H1 (cell line): ENCODE results near the gene ULK1. TPM values are rescaled to one million over a fixed set of nuclear protein-coding genes. Genes with fewer than 3 reads are reported as not detected.

Experiments
- CTCF ChIA-PET: fragments of 300-600 bp; sonication (Branson Sonifier 250); formaldehyde crosslinking; loops from one replicate; lab custom pipeline; 2021; ENCODE audit not compliant: partially characterized antibody; lab: Charles Lee
- POLR2A ChIA-PET: fragments of 300-600 bp; sonication (Branson Sonifier 250); formaldehyde crosslinking; loops from one replicate; lab custom pipeline; 2021; ENCODE audit warnings: inconsistent platforms; ENCODE audit not compliant: partially characterized antibody; lab: Charles Lee
- DNase-seq, 2 experiments: peaks; one replicate each; pipeline versions ENCODE4 v3.0.0 to v3.0.0-alpha.2; 2010 to 2022; ENCODE audit warnings: low spot score in 2 of 2, low read depth in 1 of 2, mixed read lengths in 1 of 2
- FAIRE-seq: peaks from 2 replicates; lab custom pipeline; 2011; peaks lifted over from hg19 to GRCh38; lab: Jason Lieb, UNC
- H2AFZ ChIP-seq: 2 replicates; pipeline ENCODE4 v1.8.1; 2012; ENCODE audit warnings: low read length, inconsistent platforms
- H2AK5ac ChIP-seq: 2 replicates; pipeline ENCODE4 v1.6.1; 2013; ENCODE audit warnings: low read depth, low read length
- H2BK120ac ChIP-seq: replicated peaks from 2 replicates; pipeline ENCODE3; 2013; ENCODE audit warnings: low read depth, low read length, inconsistent platforms
- H2BK12ac ChIP-seq: 2 replicates; pipeline ENCODE4 v1.6.1; 2013; ENCODE audit warnings: low read depth, low read length
- H2BK15ac ChIP-seq: 2 replicates; pipeline ENCODE4 v1.6.1; 2013; ENCODE audit warnings: low read length
- H2BK20ac ChIP-seq: 2 replicates; pipeline ENCODE4 v1.6.1; 2013; ENCODE audit warnings: low read length
- H2BK5ac ChIP-seq: 2 replicates; pipeline ENCODE4 v1.6.1; 2013; ENCODE audit warnings: low read depth, low read length
- H3K14ac ChIP-seq: 2 replicates; pipeline ENCODE4 v1.6.1; 2013; ENCODE audit warnings: inconsistent platforms; ENCODE audit not compliant: insufficient read length
- H3K18ac ChIP-seq: 2 replicates; pipeline ENCODE4 v1.6.1; 2013; ENCODE audit warnings: low read length; ENCODE audit errors: extremely low read depth
- H3K23ac ChIP-seq: 2 replicates; pipeline ENCODE4 v1.6.1; 2013; ENCODE audit warnings: inconsistent platforms; ENCODE audit not compliant: insufficient read length
- H3K23me2 ChIP-seq: 2 replicates; pipeline ENCODE4 v1.6.1; 2013; ENCODE audit warnings: low read depth, low read length
- H3K27ac ChIP-seq: 2 replicates; pipeline ENCODE4 v1.6.1; 2011; ENCODE audit warnings: low read depth, low read length, inconsistent platforms
- H3K27me3 ChIP-seq, 4 experiments: replicated peaks in 1 of 4; 1 replicate in 1 of 4; 2 replicates in 3 of 4; pipeline versions ENCODE4 v1.6.1 to v1.8.1; 2011 to 2013; ENCODE audit warnings: low read length in 3 of 4, mild to moderate bottlenecking in 3 of 4, inconsistent platforms in 2 of 4, mixed read lengths in 2 of 4, moderate library complexity in 1 of 4; ENCODE audit not compliant: control insufficient read depth in 3 of 4, insufficient read depth in 3 of 4; ENCODE audit errors: extremely low read depth in 1 of 4
- H3K36me3 ChIP-seq, 4 experiments: 2 replicates each; pipeline versions ENCODE4 v1.6.1 to v1.8.1; 2011 to 2013; ENCODE audit warnings: mild to moderate bottlenecking in 4 of 4, low read length in 3 of 4, moderate library complexity in 2 of 4, control low read depth in 1 of 4, inconsistent platforms in 1 of 4; ENCODE audit not compliant: insufficient read depth in 4 of 4, control insufficient read depth in 2 of 4
- H3K4ac ChIP-seq: replicated peaks from 2 replicates; pipeline ENCODE3; 2013; ENCODE audit warnings: low read length, low read depth, mixed read lengths, inconsistent platforms; ENCODE audit not compliant: insufficient read length
- H3K4me1 ChIP-seq, 4 experiments: replicated peaks in 1 of 4; 1 replicate in 1 of 4; 2 replicates in 3 of 4; pipeline versions ENCODE4 v1.6.1 to v1.8.1; 2011 to 2013; ENCODE audit warnings: low read length in 3 of 4, inconsistent platforms in 2 of 4, mixed read lengths in 1 of 4; ENCODE audit not compliant: insufficient read depth in 4 of 4, control insufficient read depth in 3 of 4
- H3K4me2 ChIP-seq, 2 experiments: 2 replicates each; pipeline versions ENCODE4 v1.6.1 to v1.8.1; 2011 to 2013; ENCODE audit warnings: low read depth in 2 of 2, low read length in 2 of 2, control low read depth in 1 of 2, inconsistent platforms in 1 of 2, mild to moderate bottlenecking in 1 of 2; ENCODE audit not compliant: insufficient read depth in 1 of 2
- H3K4me3 ChIP-seq, 4 experiments: fragments of 200-600, 300-600 bp in 1 of 4; sonication (generic), shearing (Covaris generic), sonication (Bioruptor Twin) in 1 of 4; 2 replicates each; pipeline versions ENCODE4 v1.5.1 to v1.8.1; 2011 to 2016; ENCODE audit warnings: low read length in 4 of 4, low read depth in 3 of 4, control low read depth in 2 of 4, inconsistent platforms in 2 of 4, mild to moderate bottlenecking in 2 of 4, mixed read lengths in 1 of 4, moderate library complexity in 1 of 4; ENCODE audit not compliant: insufficient read depth in 2 of 4; ENCODE audit errors: extremely low read depth in 1 of 4
- H3K56ac ChIP-seq: replicated peaks from 2 replicates; pipeline ENCODE3; 2013; ENCODE audit warnings: low read depth, mild to moderate bottlenecking, mixed read lengths, low read length, inconsistent platforms; ENCODE audit not compliant: insufficient read length
- H3K79me1 ChIP-seq: 2 replicates; pipeline ENCODE4 v1.6.1; 2013; ENCODE audit warnings: low read depth, low read length, control low read depth
- H3K79me2 ChIP-seq, 2 experiments: 2 replicates each; pipeline versions ENCODE4 v1.6.1 to v1.8.1; 2012 to 2013; ENCODE audit warnings: low read length in 2 of 2, mild to moderate bottlenecking in 2 of 2, inconsistent platforms in 1 of 2; ENCODE audit not compliant: insufficient read depth in 2 of 2, control insufficient read depth in 1 of 2
- H3K9ac ChIP-seq, 4 experiments: replicated peaks in 1 of 4; 1 replicate in 1 of 4; 2 replicates in 3 of 4; pipeline versions ENCODE4 v1.6.1 to v1.8.1; 2011 to 2013; ENCODE audit warnings: low read depth in 3 of 4, low read length in 3 of 4, control low read depth in 2 of 4, mild to moderate bottlenecking in 2 of 4, moderate library complexity in 2 of 4, inconsistent platforms in 1 of 4; ENCODE audit errors: extremely low read depth in 1 of 4
- H3K9me3 ChIP-seq, 2 experiments: 2 replicates each; pipeline versions ENCODE4 v1.6.1 to v1.8.1; 2012 to 2013; ENCODE audit warnings: mild to moderate bottlenecking in 2 of 2, moderate library complexity in 2 of 2, control low read depth in 1 of 2, inconsistent platforms in 1 of 2, low read depth in 1 of 2, low read length in 1 of 2, mixed read lengths in 1 of 2; ENCODE audit not compliant: insufficient read depth in 2 of 2
- H4K20me1 ChIP-seq, 2 experiments: replicated peaks in 1 of 2; 2 replicates each; pipeline versions ENCODE3 to v1.8.1; 2011 to 2013; ENCODE audit warnings: inconsistent platforms in 2 of 2, low read length in 2 of 2, mild to moderate bottlenecking in 1 of 2; ENCODE audit not compliant: insufficient read depth in 2 of 2, control insufficient read depth in 1 of 2
- H4K5ac ChIP-seq: 2 replicates; pipeline ENCODE4 v1.6.1; 2013; ENCODE audit warnings: low read length, low read depth, mixed read lengths, inconsistent platforms; ENCODE audit not compliant: insufficient read length
- H4K8ac ChIP-seq: 2 replicates; pipeline ENCODE4 v1.8.0; 2013; ENCODE audit warnings: mild to moderate bottlenecking, moderate library complexity, low read length, inconsistent platforms; ENCODE audit not compliant: insufficient read depth; ENCODE audit errors: extremely low read depth
- H4K91ac ChIP-seq: replicated peaks from 2 replicates; pipeline ENCODE3; 2013; ENCODE audit warnings: low read length, mixed read lengths, inconsistent platforms; ENCODE audit not compliant: insufficient read length
- POLR2A ChIP-seq, 2 experiments: IDR thresholded peaks; 1 replicate in 1 of 2; 2 replicates in 1 of 2; pipeline ENCODE4 v1.6.1; 2011; ENCODE audit warnings: low read depth in 2 of 2, low read length in 2 of 2, mild to moderate bottlenecking in 2 of 2; ENCODE audit errors: control extremely low read depth in 1 of 2
- SUZ12 ChIP-seq: fragments of 200-600 bp; sonication (generic); IDR thresholded peaks from 2 replicates; pipeline ENCODE4 v1.6.1; 2012; ENCODE audit warnings: mild to moderate bottlenecking, inconsistent platforms, low read length, moderate library complexity, mixed read lengths
- WGBS, 2 experiments: shearing (Covaris generic) in 1 of 2; methylation state at CpG; one replicate each; pipeline versions ENCODE4 v1.1.6 to v1.1.7; 2013 to 2015; ENCODE audit warnings: low lambda C conversion rate in 2 of 2, mixed read lengths in 2 of 2, inconsistent platforms in 1 of 2, low coverage in 1 of 2, missing lambda C conversion rate in 1 of 2; ENCODE audit not compliant: insufficient replicate concordance in 2 of 2, insufficient coverage in 1 of 2, insufficient read length in 1 of 2; ENCODE audit errors: extremely low coverage in 1 of 2, missing lambda C conversion rate in 1 of 2; 5-methylcytosine and 5-hydroxymethylcytosine counted together
- polyA plus RNA-seq, 7 experiments: library from polyadenylated mRNA; depleted of rRNA in 3 of 7; stranded (reverse) in 5 of 7; unstranded in 2 of 7; fragments of >200 nt in 5 of 7; fragments of 200-250 nt in 2 of 7; gene quantifications; 1 replicate in 5 of 7; 2 replicates in 1 of 7; 4 replicates in 1 of 7; pipeline versions ENCODE4 v1.2.1 to v1.2.3, GENCODE V29; 2011 to 2013; ENCODE audit warnings: missing spikeins in 2 of 7, mixed read lengths in 2 of 7
- total RNA-seq: library from RNA; stranded (reverse); fragmentation: NEBNext Ultra II Directional; extraction: Animal tissue kit (Norgen Biotek cat#: 25700); gene quantifications from 2 replicates; pipeline ENCODE4 v1.2.1, GENCODE V29; 2021
- TF ChIP-seq, protein P1 (sequence below), 3 experiments: IDR thresholded peaks; 1 replicate in 2 of 3; 2 replicates in 1 of 3; pipeline versions ENCODE4 v1.5.1 to v1.6.1; 2011; ENCODE audit warnings: low read length in 3 of 3, mild to moderate bottlenecking in 3 of 3, inconsistent platforms in 2 of 3, low read depth in 1 of 3, moderate library complexity in 1 of 3; ENCODE audit not compliant: insufficient read depth in 1 of 3; ENCODE audit errors: control extremely low read depth in 1 of 3

Gene ULK1
- total and polyA plus RNA-seq, 2 of the 8 experiments (the other 6 are each of a cell fraction or from before 2014, with no cell fraction given) = 13.0 to 44.1 TPM

DNA sequence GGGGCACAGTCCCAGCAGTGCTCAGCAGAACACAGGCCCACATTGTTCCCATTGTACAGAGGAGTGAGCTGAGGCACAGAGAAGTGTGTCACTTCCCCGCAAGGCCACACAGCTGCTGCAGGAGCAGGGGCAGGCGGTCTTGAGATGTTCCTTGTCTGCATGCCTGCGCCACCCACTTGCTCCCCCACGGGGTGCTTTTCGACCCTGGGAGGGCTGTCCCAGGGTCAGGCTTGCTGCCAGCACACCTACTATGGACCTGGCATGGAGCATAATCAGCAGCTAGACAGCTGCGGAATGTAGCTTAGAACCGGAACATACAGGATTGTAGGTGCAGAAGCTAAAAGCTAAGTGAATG lies 47.5 kb downstream of the ULK1 start:
- Histone ChIP-seq H3K27me3 (no peaks in the 10 kb centered on the region), H3K4me2 (no peak overlapping the region), H3K27ac (no peak overlapping the region), H3K9me3 (no peaks in the 10 kb centered on the region), H2AFZ (no peak overlapping the region), H3K23me2 (no peaks in the 10 kb centered on the region), H2BK5ac (0 out of 2 replicates have a peak overlapping the region, but pooled peaks have one; percentile 24), H4K5ac (no peak overlapping the region), H2BK20ac (no peak overlapping the region), H3K56ac (no peak overlapping the region), H3K4me1 (no peaks in the 10 kb centered on the region), H3K79me2 (no peaks in the 10 kb centered on the region), H4K91ac (no peak overlapping the region), H2BK120ac (no peak overlapping the region), H3K23ac (no peak overlapping the region), H3K36me3 (peaks cover 21 to 60% (median 46%) of the 10 kb centered on the region in 4 experiments), H4K8ac (no peak overlapping the region), H3K4ac (no peak overlapping the region), H3K9ac (no peak overlapping the region), H2BK12ac (no peak overlapping the region), H3K4me3 (no peak overlapping the region), H4K20me1 (peaks cover 0 to 18% of the 10 kb centered on the region in 2 experiments), H3K18ac (no peak overlapping the region), H3K79me1 (no peaks in the 10 kb centered on the region), H3K14ac (no peak overlapping the region), H2BK15ac (no peak overlapping the region), H2AK5ac (no peak overlapping the region)
- ChIA-PET CTCF (no interaction called here), POLR2A (interaction anchor here (1.1 to 5.6 kb wide), 6 partner anchors 6 to 16 kb away, joined by 3 to 44 read pairs (median 6); partner anchors contain the start of genes EP400 and PUS1)
- no peak for FAIRE-seq
- 96% methylated on average over 7 of the region's 7 CpGs; no CpG with 5 or more reads in 1 of the 2 experiments for WGBS, 2 experiments
- TF ChIP-seq, protein P1, sequence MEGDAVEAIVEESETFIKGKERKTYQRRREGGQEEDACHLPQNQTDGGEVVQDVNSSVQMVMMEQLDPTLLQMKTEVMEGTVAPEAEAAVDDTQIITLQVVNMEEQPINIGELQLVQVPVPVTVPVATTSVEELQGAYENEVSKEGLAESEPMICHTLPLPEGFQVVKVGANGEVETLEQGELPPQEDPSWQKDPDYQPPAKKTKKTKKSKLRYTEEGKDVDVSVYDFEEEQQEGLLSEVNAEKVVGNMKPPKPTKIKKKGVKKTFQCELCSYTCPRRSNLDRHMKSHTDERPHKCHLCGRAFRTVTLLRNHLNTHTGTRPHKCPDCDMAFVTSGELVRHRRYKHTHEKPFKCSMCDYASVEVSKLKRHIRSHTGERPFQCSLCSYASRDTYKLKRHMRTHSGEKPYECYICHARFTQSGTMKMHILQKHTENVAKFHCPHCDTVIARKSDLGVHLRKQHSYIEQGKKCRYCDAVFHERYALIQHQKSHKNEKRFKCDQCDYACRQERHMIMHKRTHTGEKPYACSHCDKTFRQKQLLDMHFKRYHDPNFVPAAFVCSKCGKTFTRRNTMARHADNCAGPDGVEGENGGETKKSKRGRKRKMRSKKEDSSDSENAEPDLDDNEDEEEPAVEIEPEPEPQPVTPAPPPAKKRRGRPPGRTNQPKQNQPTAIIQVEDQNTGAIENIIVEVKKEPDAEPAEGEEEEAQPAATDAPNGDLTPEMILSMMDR (IDR thresholded peaks at IDR 0.05; ENCODE audit: control extremely low read depth in 1 of 3, insufficient read depth in 1 of 3, low read depth in 1 of 3, low read length in 3 of 3) = no peak
- TF ChIP-seq SUZ12 (no peak), POLR2A (IDR thresholded peaks at IDR 0.05; ENCODE audit: control extremely low read depth in 1 of 2, low read depth in 2 of 2, low read length in 2 of 2) (peak in 1 of 2 experiments; percentile 39; a peak in 1 of 3 replicates)
- DNase-seq = no peak
